Cardiac muscle cell (in vitro differentiated cells and primary cell): ENCODE measurements around the gene ACKR3. TPM values are rescaled to one million over a fixed set of nuclear protein-coding genes. Genes with fewer than 3 reads are reported as not detected.

ENCODE experiments used
- DNase-seq, 2 donors: peaks; one replicate each; pipeline versions ENCODE4 v3.0.0 to v3.0.0-alpha.2; 2010 to 2017; ENCODE audit warnings: low read depth in 1 of 2, low spot score in 1 of 2
- H3K27ac ChIP-seq: fragments of 200-600 bp; sonication (generic); 2 replicates; pipeline ENCODE4 v1.5.1; 2016
- H3K27me3 ChIP-seq: fragments of 200-600 bp; sonication (generic); 2 replicates; pipeline ENCODE4 v1.6.0; 2016; ENCODE audit warnings: control low read depth
- H3K36me3 ChIP-seq: fragments of 200-600 bp; sonication (generic); 2 replicates; pipeline ENCODE4 v1.5.1; 2016; ENCODE audit warnings: control low read depth
- H3K4me1 ChIP-seq: fragments of 200-600 bp; sonication (generic); 2 replicates; pipeline ENCODE4 v1.8.1; 2017; ENCODE audit warnings: low read depth, mild to moderate bottlenecking, mixed run types
- H3K4me3 ChIP-seq: fragments of 200-600 bp; sonication (generic); 2 replicates; pipeline ENCODE4 v1.5.1; 2016; ENCODE audit warnings: mild to moderate bottlenecking
- H3K9me3 ChIP-seq: fragments of 200-600 bp; sonication (generic); 2 replicates; pipeline ENCODE4 v1.5.1; 2017; ENCODE audit warnings: low read depth, mild to moderate bottlenecking, control low read depth
- polyA plus RNA-seq: library from polyadenylated mRNA; unstranded; fragments of >200 nt; fragmentation: Nextera tagmentation; extraction: Ambion mirVana; gene quantifications from 2 replicates; pipeline ENCODE4 v1.2.1, GENCODE V29; 2016
- total RNA-seq: library from RNA; depleted of rRNA; stranded (reverse); fragments of >200 nt; gene quantifications from 2 replicates; pipeline ENCODE4 v1.2.3, GENCODE V29; 2016
- TF ChIP-seq, protein P1 (sequence below): IDR thresholded peaks from 2 replicates; pipeline ENCODE4 v1.5.1; 2012; ENCODE audit warnings: low read depth, mild to moderate bottlenecking, low read length

The ACKR3 gene
- total and polyA plus RNA-seq, 2 experiments from 2014 or later, result 2.5 to 5.7 TPM

DNA sequence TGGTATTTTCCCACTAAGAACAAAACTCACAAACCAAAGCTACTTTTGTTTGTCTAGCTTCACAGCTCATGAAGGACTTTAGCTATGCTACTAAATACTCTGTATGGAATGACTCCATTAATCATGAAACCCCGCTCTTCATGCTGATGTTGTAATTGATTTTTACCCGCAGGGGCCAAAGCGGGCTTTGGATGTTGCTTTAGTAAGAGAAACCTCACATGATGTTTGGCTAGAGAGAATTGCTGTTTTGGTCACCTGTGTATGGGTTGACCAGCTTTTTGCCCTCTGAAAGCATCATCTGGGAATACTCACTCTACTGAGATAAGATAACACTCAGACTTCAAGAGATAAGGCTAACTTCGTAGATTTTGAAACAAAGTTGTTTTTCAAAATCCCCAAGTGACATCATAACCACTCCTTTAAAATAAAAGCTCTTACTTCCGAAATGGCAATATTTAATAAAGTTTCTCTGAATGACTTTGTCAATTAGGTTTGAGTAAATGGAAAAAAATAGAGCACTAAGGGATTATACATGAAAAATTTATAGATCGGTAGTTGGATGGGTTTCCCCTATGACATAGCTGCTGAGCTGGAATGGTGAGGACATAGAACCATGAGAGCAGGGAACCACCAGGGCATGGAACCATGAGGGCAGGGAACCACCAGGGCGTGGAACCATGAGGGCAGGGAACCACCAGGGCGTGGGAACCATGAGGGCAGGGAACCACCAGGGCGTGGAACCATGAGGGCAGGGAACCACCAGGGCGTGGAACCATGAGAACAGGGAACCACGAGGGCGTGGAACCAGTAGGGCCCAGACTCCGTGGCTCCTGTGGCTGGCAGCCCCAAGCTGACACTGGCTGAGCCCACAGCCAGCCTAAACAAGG, 31.9 kb downstream of the ACKR3 start:
- TF ChIP-seq, protein P1, sequence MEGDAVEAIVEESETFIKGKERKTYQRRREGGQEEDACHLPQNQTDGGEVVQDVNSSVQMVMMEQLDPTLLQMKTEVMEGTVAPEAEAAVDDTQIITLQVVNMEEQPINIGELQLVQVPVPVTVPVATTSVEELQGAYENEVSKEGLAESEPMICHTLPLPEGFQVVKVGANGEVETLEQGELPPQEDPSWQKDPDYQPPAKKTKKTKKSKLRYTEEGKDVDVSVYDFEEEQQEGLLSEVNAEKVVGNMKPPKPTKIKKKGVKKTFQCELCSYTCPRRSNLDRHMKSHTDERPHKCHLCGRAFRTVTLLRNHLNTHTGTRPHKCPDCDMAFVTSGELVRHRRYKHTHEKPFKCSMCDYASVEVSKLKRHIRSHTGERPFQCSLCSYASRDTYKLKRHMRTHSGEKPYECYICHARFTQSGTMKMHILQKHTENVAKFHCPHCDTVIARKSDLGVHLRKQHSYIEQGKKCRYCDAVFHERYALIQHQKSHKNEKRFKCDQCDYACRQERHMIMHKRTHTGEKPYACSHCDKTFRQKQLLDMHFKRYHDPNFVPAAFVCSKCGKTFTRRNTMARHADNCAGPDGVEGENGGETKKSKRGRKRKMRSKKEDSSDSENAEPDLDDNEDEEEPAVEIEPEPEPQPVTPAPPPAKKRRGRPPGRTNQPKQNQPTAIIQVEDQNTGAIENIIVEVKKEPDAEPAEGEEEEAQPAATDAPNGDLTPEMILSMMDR, result no peak
- H3K27ac ChIP-seq, result no peak overlapping the region
- DNase-seq, result no peak
- no peaks in the 10 kb centered on the region for H3K36me3 ChIP-seq
- no peaks in the 10 kb centered on the region for H3K4me1 ChIP-seq
- no peaks in the 10 kb centered on the region for H3K9me3 ChIP-seq
- H3K4me3 ChIP-seq, result no peak overlapping the region
- H3K27me3 ChIP-seq, result no peaks in the 10 kb centered on the region

DNA sequence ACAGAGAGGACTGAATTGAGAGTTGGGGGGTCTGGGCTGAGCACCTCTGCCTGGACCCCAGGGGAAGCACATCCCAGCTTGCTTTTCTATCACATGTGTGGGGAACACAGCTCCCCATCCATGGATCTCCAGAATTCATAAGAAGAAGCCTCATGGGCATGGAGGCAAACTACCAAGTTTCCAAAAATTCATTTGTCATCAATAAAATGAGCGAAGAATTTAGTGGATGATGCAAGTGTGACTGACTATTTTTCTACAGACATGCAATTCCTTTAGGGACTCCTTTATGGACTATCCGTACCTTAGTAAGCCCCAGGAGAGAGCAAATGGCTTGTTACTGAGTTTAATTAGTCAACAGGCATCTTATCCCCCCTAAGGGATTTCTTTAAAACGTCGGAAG, 33.1 kb downstream of the ACKR3 start:
- Histone ChIP-seq H3K4me1 (no peaks in the 10 kb centered on the region), H3K36me3 (no peaks in the 10 kb centered on the region), H3K4me3 (no peak overlapping the region), H3K27me3 (no peaks in the 10 kb centered on the region), H3K9me3 (no peaks in the 10 kb centered on the region), H3K27ac (no peak overlapping the region)
- TF ChIP-seq, protein P1, result no peak
- DNase-seq, result no peak

DNA sequence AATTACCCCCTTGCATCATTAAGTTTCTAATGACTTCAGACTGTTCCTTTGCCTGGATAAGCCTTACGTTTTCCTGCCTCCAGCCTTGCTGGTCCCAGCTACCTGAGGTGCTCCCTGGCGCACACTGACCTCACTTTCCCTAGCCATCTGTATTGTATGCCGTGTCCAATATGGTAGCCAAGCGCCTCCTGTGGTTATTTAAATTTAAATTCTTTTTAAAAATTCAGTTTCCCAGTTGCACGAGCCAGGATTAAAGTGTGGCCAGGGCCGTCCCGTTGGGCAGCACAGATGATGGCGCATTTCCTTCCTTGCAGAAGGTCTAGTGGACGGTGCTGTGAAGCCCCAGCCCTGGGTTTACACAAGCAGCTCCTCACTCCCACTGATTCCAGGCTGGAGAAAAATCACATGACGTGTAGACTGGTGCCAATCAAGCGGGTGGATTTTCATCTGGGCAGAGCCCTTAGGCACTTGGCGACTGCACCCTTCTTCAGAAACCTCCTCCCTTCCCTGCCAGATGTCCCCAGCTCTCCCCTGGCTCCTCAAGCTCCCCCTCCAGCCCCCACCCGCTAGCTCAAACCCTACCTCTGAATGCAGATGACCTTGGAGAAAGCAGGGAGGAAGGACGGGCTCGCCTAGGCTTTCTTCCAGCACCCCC, 33.9 kb downstream of the ACKR3 start:
- Histone ChIP-seq H3K9me3 (no peaks in the 10 kb centered on the region), H3K4me1 (no peaks in the 10 kb centered on the region), H3K36me3 (no peaks in the 10 kb centered on the region), H3K27me3 (no peaks in the 10 kb centered on the region), H3K4me3 (no peak overlapping the region), H3K27ac (no peak overlapping the region)
- TF ChIP-seq, protein P1, result no peak
- DNase-seq, result no peak

DNA sequence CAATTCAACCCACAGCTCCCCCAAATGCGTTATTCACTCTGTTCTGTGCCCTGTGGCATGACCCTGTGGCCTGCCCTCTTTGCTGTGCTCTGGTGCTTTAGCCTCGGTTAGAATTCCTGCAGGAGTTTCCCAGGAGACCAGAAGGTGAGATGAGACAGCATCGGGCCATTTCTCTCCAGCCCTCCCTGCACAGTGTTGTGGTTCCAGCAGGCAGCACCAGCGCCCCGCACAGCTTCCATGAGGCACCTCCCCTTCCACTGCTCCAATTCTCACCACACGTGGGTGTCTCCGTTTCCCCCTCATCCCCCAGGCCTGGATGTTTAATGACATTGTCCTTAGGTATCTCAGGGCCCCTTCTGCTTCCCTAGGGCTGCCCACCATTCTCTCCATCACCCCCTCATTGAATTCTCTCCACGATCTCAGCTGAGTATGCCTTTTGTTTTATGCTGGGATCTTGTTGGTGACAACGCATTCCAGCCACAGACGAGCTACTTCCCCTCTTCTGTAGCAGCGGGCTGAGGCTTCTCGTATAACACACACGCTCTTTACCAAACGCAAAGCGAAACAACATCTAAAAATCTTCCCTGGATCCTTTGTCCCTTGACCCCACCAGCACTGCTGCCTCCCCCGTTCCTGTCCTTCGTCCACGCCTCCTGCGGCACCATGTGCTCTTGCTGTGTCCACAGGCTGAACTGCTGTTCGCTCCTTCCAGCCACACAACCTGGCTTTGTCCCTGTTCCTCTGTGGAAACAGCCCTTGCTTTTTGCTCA, 35.1 kb downstream of the ACKR3 start:
- Histone ChIP-seq H3K9me3 (no peaks in the 10 kb centered on the region), H3K4me3 (no peak overlapping the region), H3K27ac (no peak overlapping the region), H3K4me1 (no peaks in the 10 kb centered on the region), H3K36me3 (no peaks in the 10 kb centered on the region), H3K27me3 (no peaks in the 10 kb centered on the region)
- no peak for DNase-seq
- TF ChIP-seq, protein P1, result no peak

DNA sequence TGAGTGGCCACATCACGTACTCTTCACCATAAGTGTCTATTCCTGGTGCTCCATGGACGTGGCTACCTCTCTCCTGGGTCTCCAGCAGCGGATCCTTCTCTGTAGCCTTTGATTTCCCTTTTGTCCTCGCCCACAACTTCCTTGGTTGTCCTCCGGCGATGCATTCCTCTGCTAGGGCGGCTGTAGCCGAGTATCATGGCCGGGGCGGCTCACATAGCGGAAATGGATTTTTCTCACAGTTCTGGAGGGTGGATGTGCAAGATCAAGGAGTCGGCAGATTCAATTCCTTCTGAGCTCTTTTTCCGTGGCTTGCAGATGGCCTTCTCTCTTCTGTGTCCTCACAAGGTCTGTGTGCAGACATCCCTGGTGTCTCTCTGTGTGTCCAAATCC, 35.7 kb downstream of the ACKR3 start:
- Histone ChIP-seq H3K4me1 (no peaks in the 10 kb centered on the region), H3K9me3 (no peaks in the 10 kb centered on the region), H3K36me3 (no peaks in the 10 kb centered on the region), H3K27me3 (no peaks in the 10 kb centered on the region), H3K27ac (no peak overlapping the region), H3K4me3 (no peak overlapping the region)
- no peak for DNase-seq
- TF ChIP-seq, protein P1, result no peak
